ENCODE measurements around the gene SLC29A4. TPM values are rescaled to one million over a fixed set of nuclear protein-coding genes. Genes with fewer than 3 reads are reported as not detected.
"Not testable (repeated sequence)": the region's sequence is repeated elsewhere in the genome, so short reads cannot be mapped to it uniquely, and the experiment has no call there.

The SLC29A4 gene
- total RNA-seq, 1 donor from 2014 or later = 2.7 TPM

DNA sequence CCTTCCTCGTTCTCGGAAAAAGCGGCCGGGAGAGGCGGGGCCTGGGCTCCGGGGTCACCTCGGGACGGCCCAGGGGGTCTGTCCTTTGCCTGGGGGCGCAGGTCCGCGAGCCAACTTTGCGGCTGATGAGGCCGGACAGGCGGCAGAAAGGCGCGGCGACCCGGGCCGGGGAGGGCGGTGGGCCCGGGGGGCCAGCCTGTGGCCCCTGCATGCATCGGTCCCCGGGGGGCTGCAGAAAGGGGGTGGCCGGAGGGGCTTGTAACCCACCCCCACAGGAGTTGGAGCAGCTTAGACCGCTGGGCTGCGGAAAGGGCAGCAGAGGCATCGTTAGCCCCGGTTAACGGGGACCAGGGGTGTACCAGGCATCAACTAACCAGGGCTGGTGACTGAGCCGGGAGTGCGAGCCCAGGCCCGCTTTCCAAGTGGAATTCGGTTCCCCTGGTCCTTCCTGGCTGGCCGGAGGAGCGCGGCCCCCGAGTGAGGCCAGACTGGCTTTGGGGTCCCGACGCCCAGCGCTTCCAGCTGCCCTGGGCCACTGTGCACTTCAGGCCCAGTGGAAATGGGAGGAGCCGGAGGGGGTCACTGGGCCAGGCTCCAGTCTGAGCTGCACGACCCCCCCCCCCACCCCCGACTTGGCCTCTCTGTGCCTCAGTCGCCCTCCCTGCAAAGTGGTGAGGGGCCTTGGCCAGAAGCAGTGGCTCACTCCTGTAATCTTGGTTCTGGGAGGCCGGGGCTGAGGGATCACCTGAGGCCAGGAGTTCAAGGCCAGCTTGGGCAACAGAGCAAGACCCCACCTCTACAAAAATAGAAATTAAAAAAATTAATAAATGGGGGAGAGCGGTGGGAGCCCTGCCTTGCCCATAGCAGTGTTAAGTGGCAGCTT, 919 bp downstream of the SLC29A4 start:
- DNase-seq (ENCODE audit: extremely low spot score in 2 of 2) = no peak
- peaks cover 14% of the 10 kb centered on the region for H3K4me1 ChIP-seq
- peak overlapping the region; percentile 37 to 56 for H3K4me3 ChIP-seq
- peak overlapping the region; percentile 44 for H3K27ac ChIP-seq
- H3K36me3 ChIP-seq = no peaks in the 10 kb centered on the region
- intact Hi-C loops (cut with DNase I) = no loop called here
- no peaks in the 10 kb centered on the region for H3K9me3 ChIP-seq
- TF ChIP-seq, protein P1, sequence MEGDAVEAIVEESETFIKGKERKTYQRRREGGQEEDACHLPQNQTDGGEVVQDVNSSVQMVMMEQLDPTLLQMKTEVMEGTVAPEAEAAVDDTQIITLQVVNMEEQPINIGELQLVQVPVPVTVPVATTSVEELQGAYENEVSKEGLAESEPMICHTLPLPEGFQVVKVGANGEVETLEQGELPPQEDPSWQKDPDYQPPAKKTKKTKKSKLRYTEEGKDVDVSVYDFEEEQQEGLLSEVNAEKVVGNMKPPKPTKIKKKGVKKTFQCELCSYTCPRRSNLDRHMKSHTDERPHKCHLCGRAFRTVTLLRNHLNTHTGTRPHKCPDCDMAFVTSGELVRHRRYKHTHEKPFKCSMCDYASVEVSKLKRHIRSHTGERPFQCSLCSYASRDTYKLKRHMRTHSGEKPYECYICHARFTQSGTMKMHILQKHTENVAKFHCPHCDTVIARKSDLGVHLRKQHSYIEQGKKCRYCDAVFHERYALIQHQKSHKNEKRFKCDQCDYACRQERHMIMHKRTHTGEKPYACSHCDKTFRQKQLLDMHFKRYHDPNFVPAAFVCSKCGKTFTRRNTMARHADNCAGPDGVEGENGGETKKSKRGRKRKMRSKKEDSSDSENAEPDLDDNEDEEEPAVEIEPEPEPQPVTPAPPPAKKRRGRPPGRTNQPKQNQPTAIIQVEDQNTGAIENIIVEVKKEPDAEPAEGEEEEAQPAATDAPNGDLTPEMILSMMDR (IDR thresholded peaks at IDR 0.05) = no peak
- TF ChIP-seq POLR2AphosphoS5 (IDR thresholded peaks at IDR 0.05; ENCODE audit: insufficient read depth in 1 of 2, low read depth in 1 of 2) (no peak), POLR2A (IDR thresholded peaks at IDR 0.05) (no peak)
- H3K27me3 ChIP-seq = no peaks in the 10 kb centered on the region

DNA sequence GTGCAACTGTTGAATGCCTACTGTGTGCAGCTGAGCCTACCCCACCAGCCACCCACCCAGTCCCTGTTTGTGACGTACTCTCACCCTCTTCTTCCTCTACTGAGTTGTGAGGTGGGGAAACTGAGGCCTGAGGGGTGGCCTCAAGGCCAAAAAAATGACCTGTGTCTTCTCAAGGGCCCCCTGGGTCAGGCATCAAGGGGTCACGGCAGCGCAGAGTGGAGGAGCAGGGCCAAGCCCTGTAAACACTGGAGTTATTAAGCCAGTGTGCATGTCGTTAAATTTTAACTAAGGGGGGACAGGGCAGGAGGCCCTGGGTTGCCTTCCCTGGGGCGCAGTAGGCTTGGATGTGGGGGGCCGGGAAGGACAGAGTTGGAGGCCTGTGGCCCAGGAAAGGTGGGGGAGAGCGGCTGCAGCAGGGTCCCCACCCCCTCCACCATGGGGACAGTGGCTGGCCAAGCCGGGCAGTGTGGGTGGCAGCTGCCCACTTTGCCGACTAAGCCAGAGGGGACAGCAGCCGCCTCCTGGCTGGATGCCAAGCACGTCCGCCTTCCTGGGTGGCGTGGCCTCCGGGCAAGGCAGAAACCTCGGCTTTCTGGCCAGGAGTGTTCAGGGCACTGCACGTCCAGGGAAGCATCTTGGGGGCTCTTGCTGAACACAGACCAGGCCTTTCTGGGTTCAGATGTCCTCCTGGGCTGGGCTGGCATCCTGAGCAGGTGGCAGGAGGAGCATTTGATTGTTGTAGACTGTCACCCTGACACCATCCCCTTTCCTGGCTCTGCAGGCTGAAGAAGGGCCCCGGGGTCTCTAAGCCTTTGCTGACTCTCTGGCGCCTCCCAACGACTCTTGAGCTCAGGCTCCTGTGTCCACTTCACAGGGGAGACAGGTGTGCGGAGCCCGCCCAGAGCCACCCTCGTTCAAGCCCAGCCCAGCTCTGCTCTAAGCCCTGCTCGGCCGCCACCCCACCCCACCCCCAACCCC, 1.9 kb downstream of the SLC29A4 start:
- Histone ChIP-seq H3K27ac (no peak overlapping the region), H3K27me3 (no peaks in the 10 kb centered on the region), H3K9me3 (no peaks in the 10 kb centered on the region), H3K4me3 (no peak overlapping the region), H3K4me1 (peaks cover 14% of the 10 kb centered on the region), H3K36me3 (no peaks in the 10 kb centered on the region)
- no peak for DNase-seq (ENCODE audit: extremely low spot score in 2 of 2)
- intact Hi-C loops (cut with DNase I) = no loop called here
- TF ChIP-seq POLR2A (IDR thresholded peaks at IDR 0.05) = no peak

DNA sequence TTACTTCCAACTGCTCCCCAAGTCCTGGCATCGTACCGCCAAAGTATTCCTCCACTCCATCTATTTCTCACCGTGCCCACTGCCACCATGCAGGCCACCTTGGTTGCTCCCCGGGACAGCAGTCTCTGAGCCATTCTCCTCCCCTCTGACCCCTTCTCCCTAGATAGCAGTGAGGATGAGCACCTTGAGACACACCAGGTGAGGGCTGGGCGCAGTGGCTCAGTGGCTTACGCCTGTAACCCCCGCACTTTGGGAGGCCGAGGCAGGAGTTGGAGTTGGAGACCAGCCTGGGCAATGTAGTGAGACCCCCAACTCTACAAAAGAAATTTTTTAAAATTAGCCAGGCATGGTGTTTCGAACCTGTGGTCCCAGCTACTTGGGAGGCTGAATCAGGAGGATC, 4.2 kb downstream of the SLC29A4 start:
- Histone ChIP-seq H3K9me3 (no peaks in the 10 kb centered on the region), H3K4me3 (no peak overlapping the region), H3K36me3 (no peaks in the 10 kb centered on the region), H3K4me1 (peaks cover 14% of the 10 kb centered on the region), H3K27ac (no peak overlapping the region), H3K27me3 (no peaks in the 10 kb centered on the region)
- intact Hi-C loops (cut with DNase I) = no loop called here
- no peak for DNase-seq (ENCODE audit: extremely low spot score in 2 of 2)
- TF ChIP-seq, protein P1 (IDR thresholded peaks at IDR 0.05) = no peak
- no peak for TF ChIP-seq POLR2A (IDR thresholded peaks at IDR 0.05)

DNA sequence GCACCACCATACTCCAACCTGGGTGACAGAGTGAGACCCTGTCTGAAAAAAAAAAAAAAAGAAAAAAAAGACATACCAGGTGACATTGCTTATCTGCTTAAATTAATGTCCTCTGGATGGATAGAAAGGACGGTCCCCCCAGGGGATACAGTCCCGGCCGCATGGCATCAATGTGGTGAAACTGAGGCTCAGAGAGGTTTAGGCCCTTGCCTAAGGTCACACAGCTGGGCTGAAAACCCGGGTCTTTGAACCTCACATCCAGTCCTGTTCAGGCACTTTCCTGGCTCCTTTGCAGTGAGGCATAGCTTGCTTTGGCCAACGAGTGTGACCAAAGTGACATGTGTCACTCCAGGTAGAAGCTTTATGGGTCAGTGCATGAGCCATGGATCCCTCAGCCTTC, 4.6 kb downstream of the SLC29A4 start:
- intact Hi-C loops (cut with DNase I); H3K27me3 ChIP-seq: not testable (repeated sequence)

DNA sequence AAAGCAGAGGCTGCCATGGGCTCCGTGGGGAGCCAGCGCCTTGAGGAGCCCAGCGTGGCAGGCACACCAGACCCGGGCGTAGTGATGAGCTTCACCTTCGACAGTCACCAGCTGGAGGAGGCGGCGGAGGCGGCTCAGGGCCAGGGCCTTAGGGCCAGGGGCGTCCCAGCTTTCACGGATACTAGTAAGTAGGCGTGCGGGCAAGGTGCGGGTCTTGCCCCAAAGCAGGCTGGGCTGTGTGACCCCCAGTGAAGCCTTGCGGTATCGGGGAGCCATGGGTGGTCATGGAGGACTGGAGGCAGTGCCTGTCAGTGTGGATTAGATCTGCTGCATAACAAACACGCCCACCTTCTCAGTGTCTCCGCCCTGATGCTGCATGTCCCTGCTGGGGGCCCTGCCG, 5.1 kb downstream of the SLC29A4 start:
- intact Hi-C loops (cut with DNase I) = no loop called here

More for the DNA sequence above, 4.6 kb downstream of the SLC29A4 start:
- DNase-seq (ENCODE audit: extremely low spot score in 2 of 2); H3K27ac ChIP-seq; H3K36me3 ChIP-seq; H3K4me3 ChIP-seq; H3K9me3 ChIP-seq: not testable (repeated sequence)
- H3K4me1 ChIP-seq = peaks cover 14% of the 10 kb centered on the region

DNA sequence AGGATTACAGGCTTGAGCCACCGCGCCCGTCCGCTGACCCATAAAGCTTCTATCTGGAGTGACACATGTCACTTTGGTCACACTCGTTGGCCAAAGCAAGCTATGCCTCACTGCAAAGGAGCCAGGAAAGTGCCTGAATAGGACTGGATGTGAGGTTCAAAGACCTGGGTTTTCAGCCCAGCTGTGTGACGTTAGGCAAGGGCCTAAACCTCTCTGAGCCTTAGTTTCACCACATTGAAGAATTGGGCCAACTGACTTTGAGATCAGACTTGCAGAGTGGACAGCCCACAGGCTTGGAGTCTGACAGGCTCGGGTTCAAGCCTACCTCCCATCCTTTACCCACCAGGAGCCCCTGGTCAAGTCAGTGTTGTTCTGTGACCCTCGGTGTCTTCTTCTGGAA, 5.8 kb downstream of the SLC29A4 start:
- H3K36me3 ChIP-seq; H3K27ac ChIP-seq; DNase-seq (ENCODE audit: extremely low spot score in 2 of 2); H3K4me3 ChIP-seq; H3K4me1 ChIP-seq; intact Hi-C loops (cut with DNase I); H3K9me3 ChIP-seq; H3K27me3 ChIP-seq: not testable (repeated sequence)

More for the DNA sequence above, 5.1 kb downstream of the SLC29A4 start:
- Histone ChIP-seq H3K4me3 (no peak overlapping the region), H3K4me1 (peaks cover 14% of the 10 kb centered on the region), H3K36me3 (no peaks in the 10 kb centered on the region), H3K9me3 (no peaks in the 10 kb centered on the region), H3K27me3 (no peaks in the 10 kb centered on the region), H3K27ac (no peak overlapping the region)
- TF ChIP-seq POLR2A (IDR thresholded peaks at IDR 0.05) (no peak), POLR2AphosphoS5 (IDR thresholded peaks at IDR 0.05; ENCODE audit: insufficient read depth in 1 of 2, low read depth in 1 of 2) (no peak)
- TF ChIP-seq, protein P1 (IDR thresholded peaks at IDR 0.05) = no peak
- no peak for DNase-seq (ENCODE audit: extremely low spot score in 2 of 2)
